HTERT RPE-1 (cell line): ENCODE data around the gene ARHGAP42.

Experiments used
- in situ Hi-C: fragments of 300-500 bp; cut with MboI; formaldehyde crosslinking; loops from 4 replicates; pipeline ENCODE4 v1.14.3; 2020; ENCODE audit warnings: low sequenced_read_pairs

Gene ARHGAP42

DNA sequence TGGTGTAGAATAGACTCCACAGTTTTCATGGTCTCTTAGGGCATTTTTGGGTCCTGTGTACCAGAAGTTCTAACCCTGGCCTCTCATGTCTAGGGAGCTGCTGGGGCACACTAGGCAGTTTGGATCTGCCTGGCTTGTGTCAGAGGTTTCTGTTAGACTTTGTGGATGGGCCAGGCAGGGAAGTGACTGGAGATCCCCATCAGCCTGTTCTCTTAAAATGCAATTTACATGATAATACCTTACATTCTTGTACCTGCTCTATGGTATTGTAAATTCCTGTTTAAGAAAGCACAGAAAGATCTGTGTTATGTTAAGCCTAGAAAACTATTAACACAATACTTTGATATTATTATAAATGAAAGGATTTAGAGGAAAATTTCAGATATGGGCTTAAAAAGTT lies 104.0 kb downstream of the ARHGAP42 start:
- in situ Hi-C loops: no loop called here

DNA sequence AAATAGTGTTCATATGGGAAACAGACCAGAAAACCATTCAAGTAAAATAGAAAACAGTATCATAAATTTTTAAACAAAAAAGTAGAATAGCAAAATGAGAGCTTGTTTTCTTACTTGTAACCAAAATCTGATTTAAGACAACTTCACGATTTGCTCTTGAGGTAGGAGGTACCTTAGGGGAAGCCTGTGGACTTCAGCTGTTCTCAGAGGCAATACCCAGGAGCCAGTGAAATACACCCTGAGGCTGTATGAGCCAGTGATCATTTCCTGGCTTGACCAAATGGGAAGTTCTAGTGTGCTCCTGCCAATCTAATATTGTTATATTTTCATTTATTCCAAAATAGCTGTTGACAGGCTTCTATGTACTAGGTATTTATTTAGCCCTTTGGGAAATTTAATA lies 104.8 kb downstream of the ARHGAP42 start:
- in situ Hi-C loops: no loop called here

DNA sequence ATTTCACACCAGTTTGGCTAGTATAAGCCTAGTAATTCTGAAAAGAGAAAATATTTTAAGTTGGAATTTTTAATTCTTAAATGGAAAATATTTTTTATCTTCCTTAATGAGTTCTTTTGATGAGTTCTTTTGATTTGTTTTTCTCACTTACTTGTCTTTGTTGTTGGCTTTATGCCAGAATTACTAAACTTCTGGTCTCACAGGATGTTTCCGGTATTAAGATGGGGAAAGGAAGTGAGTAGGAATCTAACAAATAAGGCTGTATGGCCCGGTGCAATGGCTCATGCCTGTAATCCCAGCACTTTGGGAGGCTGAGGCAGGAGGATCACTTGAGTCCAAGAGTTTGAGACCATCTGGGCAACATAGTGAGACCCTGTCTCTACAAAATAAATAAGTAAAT lies 106.4 kb downstream of the ARHGAP42 start:
- in situ Hi-C loops: no loop called here

DNA sequence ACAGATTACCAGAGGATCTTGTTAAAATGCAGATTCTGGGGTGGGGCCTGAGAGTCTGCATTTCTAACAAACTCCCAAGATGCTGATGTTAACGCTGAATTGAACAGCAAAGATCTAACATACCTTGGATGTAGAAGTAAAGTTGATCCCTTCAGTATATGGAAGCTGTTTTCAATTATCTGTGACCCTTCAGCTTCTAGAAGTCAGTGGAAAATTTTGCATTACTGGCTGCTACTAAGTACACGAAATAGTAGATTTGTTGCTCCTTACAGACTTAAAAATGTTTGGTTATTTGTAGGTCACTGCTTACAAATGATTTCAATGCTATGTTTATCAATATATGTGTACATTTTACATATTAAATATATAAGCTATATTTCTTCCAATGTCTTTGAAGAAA lies 107.4 kb downstream of the ARHGAP42 start:
- in situ Hi-C loops: no loop called here

DNA sequence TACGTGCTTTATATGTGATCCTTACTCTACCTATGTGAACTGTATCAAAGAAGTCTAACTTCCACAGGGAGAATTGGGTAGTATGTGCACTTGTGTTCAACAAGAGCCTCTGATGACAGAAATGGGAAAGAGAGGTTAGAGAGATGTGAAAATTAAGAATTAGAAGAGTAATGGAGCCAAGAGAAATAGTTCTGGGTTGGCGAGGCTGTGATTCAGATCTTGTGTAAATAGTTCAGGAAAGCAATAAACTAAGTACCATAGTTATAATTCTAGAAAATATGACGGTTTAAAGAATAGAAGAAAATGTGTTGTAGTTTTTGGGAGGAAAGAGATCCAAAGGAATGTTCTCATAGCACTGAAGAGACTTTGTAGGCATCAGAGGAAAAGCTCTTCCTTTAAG lies 112.4 kb downstream of the ARHGAP42 start:
- in situ Hi-C loops: no loop called here

DNA sequence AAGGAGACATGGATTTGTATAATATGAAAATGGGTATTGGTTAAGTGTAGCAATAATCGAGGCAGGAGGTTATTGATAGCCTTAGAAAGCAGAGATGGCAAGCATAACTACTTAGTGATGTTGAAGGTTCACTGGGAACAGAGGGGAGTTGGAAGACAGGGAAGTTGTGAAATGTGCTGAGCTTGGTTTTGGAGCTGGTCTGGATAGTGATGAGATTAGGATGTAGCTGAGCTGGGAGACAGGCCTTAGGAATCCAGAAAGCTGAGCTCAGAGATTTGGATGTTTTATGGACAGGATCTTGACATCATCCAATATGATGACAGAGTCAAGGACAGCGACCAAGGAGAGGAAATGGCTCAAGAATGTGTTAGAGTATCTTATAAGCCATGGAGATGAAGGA lies 113.1 kb downstream of the ARHGAP42 start:
- in situ Hi-C loops: no loop called here

DNA sequence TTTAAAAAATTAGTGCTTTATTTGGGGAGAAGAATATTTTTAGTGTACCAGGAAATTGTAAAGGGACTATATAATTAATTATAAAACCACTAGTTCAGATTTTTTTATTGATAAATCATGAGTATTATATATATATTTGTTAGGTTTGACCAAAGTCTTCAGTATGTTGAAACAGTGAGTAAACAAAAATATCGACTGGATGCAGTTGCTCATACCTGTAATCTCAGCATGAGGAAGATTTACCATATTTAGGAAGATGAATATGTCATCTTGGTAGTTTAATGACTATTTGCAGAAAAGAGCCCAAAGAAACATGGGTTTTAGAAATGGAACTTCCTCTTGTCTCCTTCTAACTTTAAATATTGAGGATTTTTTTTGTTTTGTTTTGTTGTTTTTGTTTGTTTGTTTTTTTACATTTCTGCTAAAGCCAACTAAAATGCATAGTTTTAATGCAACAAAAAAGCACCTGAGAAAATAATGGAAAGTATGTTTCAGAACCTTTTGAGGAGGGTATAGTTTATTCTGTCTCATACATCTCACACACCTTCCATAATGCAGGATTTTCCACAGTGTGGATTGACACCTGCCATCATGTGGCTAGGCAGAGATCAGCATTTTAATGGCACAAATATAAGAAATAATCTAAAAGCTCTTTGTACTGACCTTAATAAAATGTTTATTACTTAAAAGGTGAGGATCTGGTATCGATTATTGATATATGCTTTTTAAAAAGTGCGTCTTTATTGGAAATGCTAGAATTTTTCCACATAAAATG lies 114.3 kb downstream of the ARHGAP42 start:
- in situ Hi-C loops: no loop called here

DNA sequence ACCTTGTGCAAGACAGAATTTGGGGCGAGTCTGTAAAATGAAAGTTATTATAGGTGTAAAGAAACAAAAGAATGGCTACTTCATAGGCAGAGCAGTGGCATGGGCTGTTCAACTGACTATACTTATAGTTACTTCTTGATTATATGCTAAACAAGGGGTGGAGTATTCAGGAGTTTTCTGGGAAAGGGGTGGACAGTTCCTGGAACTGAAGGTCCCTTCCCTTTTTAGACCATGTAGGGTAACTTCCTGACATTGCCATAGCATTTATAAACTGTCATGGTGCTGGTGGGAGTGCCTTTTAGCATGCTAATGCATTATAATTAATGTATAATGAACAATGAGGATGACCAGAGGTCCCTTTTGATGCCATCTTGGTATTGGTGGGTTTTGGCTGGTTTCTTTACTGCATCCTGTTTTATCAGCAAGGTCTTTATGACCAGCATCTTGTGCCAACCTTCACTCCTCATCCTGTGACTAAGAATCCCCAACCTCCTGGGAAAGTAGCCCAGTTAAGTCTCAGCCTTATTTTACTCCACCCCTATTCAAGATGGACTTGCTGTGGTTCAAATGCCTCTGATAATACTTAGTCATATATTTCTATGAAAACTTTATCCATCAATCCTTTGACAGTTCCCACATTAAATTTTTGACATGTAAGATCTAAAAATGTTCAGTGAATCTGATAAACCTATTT lies 118.6 kb downstream of the ARHGAP42 start:
- in situ Hi-C loops: no loop called here

DNA sequence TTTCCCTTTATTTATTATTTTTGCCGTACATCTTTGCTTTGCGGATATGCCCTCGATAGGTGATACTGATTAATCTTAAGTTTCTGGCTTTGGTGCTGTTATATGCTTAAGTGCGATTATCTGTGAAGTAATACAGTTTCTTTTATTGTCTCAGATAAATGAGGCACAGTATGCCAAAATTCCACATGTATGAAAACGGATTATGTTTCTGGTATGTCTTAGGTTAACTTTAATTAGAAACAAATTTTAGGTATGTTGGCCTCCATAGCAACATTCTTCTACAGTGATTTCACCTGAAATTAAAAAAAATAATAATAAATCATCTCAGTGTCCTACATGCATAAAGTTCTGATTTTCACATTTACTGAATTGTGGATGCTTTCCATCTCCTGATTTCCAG lies 119.2 kb downstream of the ARHGAP42 start:
- in situ Hi-C loops: no loop called here

DNA sequence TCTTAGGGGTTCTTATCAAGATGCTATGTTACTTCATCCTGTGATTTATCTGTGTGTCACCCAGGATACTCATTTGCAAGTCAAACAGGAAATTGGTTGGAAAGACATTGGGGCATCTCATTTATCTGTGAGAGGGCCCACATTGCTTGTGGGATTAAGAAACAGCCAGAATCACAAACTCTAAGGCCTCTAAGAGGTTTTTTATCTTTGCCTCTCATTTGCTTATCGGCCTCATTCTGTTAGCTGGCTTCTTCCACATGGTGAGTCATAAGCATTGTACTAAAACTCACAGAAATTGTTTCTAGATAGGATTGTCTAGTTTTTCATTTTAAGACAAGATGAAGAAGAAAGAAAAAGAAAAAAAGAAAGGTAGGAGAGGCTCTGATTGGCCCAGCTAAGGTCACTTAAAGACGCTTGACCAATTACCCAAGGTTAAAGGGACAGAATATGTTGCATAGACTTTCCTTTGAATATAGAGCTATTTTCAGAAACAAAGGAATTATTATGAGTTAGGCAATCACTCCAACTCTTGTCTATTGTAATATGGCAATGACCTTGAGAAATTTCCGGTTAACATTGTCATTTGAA lies 121.9 kb downstream of the ARHGAP42 start:
- in situ Hi-C loops: no loop called here

DNA sequence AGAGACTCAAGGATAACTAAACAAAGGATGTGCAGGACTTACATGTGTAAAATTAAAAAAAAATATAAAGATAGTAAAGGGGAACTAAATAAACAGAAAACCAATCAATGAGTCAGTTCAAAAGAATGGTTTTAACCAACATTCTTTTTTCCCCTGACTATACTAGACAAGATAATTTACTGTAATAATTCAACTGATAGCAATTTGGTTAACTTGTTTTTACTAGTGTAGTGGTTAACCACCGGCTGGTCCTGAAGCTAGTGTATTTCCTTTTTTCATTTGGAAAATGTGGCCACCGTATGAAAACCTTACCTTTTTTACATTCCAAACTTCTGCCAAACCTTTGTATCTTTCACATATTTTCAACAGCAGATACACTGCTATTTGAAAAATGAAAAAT lies 123.1 kb downstream of the ARHGAP42 start:
- in situ Hi-C loops: no loop called here

DNA sequence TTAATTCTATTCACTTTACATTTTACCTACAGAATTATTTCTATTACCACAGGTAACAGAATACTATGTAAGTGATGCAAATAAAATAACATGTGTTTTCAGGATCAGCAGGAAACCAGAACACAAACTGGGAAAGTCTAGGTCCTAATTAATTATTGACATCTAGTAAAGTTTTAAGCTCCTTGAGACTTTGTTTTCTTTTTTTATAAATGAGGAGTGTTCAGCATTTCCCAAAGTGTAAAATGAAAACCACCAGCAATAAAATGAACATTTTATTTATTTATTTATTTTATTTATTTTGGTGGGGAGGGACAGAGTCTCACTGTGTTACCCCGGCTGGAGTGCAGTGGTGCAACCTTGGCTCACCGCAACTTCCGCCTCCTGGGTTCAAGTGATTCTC lies 123.6 kb downstream of the ARHGAP42 start:
- in situ Hi-C loops: no loop called here

DNA sequence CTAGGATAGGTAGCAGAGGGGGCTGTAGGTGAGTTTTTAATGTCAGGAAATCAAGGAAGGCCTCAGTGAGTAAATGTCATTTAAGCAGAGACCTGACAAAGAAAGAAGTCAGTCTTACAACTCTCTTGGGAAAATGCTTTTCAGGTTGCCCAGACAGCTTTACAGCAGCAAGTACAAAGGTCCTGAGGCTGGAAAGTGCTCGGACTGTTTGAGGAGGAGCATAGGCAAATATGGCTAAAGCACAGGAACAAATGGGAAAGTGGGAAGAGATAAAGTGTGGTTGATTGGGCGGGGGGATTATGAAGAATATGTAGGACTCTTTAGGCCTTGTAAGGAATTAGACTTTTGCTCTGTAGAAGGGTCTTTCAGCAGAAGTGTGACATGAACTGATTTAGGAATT lies 125.4 kb downstream of the ARHGAP42 start:
- in situ Hi-C loops: no loop called here

DNA sequence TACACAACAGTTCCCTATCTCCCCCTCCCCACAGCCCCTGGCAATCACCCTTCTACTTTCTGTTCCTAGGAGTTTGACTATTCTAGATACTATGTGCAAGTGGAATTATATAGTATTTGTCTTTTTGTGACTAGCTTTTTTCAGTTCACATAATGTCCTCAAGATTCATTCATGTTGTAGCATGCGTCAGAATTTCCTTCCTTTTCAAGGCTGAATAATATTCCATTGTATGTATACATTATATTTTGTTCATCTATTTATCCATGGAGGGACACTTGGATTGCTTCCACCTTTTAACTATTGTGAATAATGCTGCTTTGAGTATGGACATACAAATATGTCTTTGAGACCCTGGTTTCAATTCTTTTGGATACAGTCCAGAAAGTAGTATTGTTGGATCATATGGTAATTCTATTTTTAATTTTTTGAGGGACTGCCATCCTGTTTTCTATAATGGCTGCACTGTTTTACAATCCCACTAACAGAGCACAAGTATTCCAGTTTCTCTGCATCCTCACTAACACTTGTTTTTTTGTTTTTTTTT lies 128.8 kb downstream of the ARHGAP42 start:
- in situ Hi-C loops: no loop called here

DNA sequence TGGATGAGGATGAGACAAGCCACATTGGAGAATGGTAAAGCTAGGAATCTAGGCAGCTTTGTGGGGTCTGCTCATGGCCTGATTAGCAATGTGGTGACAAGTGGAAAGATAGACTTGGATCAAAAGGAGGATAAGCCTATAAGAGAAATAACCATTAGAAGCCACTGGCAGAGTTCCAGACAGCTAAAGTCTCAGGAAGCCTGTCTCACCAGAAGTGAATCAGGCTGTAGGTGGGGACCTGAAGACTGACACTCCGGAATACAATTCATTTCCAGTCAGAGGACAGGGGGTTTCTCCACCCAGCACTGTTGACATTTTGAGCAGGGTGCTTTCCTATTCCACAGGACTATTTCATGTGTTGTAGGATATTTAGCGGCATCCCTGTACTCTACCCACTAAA lies 129.7 kb downstream of the ARHGAP42 start:
- in situ Hi-C loops: no loop called here

DNA sequence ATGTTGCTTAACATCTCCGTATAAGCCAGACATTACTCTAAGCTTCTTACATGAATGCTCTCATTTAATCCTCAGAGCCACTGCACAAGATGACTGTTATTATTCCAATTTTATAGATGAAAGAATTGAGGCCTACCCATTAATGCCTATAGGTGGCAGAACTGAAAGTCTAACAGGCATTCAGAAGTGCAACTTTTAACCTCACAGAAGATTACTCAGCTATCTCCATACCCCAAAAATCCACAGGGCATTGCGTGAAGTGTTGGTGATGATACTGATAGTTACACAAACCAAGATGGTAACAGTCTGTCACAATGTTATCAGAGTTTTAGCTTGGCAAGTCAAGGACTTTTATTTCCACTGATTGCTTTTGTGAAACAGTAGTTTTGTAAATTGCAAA lies 130.5 kb downstream of the ARHGAP42 start:
- in situ Hi-C loops: no loop called here

DNA sequence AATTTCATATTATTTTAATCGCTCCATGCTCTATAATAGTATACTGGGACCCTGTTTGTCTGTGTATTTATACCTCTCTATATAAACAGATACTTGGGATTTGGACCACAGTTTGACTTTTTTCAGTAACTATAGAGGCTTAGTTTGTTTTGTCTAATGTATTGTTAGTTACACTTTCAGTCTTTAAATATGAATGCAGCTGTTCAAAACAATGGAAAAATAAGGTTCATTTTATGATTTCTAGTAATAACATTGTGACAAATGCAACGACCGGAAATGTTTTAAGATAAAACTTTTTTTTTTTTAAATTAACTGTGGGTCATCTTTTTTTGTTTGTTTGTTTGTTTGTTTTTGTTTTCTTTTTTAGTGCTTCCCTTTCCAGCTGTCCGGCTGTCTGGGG lies 133.5 kb downstream of the ARHGAP42 start:
- in situ Hi-C loops: no loop called here

DNA sequence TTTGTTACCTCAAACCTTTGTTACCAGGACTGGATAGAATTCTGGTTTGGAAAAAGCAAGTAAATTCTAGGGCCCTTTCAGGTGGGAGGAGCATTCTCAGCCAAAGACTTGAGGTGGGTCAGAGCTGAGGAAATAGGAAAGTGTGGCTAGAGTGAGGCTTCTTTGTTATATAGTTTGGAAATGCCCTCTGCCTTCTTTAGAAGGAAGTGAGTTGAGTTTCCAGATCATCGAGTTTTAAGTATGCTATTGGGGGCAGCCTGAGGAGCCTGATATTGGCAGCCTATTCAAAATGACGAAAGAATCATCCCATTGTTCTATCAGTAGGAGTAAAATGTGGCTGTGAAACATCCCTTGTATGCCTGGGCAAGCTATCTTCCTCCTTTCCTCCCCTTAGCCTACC lies 134.1 kb downstream of the ARHGAP42 start:
- in situ Hi-C loops: no loop called here

DNA sequence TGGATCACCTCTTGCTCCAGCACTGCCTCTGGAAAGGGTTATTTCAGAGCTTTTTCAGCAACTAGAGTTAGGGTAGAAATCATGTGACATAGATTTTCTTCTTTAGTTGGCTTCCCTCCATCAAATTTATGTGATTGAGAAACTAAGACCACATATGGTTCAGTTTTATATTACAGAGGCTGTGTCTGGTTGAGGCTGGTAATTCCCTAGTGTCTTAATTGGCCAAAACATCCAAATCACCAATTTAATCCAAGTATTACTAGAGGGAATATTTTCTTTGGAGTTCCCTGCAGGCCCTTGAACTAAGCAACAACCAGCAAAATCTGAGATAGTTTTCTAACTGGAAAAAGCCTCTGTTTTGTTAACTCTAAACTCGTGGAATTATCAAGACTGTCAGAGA lies 136.3 kb downstream of the ARHGAP42 start:
- in situ Hi-C loops: no loop called here

DNA sequence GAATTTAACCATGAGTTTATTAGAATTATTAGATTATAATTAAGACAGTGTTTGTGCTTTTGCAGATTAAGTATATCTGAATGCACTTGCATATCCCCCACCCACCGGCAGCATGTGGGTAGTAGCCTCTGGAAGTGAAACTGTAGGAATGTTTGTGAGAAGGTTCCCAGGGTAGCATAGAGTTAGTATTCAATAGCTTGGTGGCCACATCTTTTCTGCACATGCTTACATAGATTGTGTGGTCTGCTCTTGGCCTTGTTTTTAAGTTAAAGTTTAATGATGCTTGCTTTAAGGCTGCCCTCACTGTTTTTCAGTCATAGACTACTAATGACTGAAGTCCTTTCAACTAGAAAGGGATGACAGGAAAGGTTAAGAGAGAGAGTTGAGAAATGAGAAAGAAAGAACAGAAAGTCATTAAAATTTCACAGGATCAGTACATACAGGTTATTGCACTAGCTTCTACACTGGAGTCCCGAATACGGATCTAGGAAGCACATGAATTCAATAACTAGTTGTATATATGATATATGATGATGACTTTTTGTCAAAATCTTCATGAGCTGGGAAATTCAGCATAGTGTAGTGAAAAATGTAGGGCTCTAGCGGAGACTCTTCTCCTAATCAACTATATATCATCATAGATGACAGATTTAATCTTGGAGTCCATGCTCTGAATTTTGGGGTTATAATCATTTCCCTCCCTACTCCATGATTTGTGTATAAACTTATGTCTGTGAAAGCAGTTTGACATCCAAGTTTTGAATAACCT lies 137.1 kb downstream of the ARHGAP42 start:
- in situ Hi-C loops: no loop called here

DNA sequence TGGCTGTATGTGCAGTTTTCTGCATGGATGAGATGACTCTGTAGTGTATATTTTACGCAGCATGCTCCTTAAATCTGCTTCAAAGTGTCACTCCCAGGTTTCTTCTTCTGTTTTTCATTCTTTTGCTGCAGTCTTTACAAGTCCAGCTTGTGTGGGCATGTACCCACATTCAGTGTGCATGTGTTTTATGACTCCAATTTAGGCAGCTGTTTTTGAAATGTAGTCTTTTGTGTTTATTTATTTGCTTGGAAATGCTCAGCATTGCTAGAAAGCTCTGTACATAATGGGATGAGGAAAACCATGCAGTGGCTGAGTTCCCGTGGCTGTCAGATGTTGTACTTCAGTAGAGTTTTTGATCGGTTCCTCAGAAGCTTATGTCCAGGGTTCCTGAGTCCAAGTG lies 138.5 kb downstream of the ARHGAP42 start:
- in situ Hi-C loops: no loop called here
